WTC11 (cell line): ENCODE results near the gene NRDC. TPM values are rescaled to one million over a fixed set of nuclear protein-coding genes. Genes with fewer than 3 reads are reported as not detected.

ENCODE experiments used
- ATAC-seq: fragments of 200-7000 bp; cut with Tn5 transposase; 2 replicates; pipeline ENCODE4 v1.10.0; 2021; ENCODE audit warnings: mild to moderate bottlenecking, moderate library complexity
- Bru-seq: library from RNA; stranded (reverse); fragments of 400-500 nt; gene quantifications from one replicate; lab custom pipeline; 2021; lab: Mats Ljungman, UMichigan
- CTCF ChIA-PET: fragments of 300-600 bp; sonication (Branson Sonifier 250); formaldehyde crosslinking; loops from one replicate; lab custom pipeline; 2021; ENCODE audit warnings: antibody characterized with exemption; lab: Charles Lee
- POLR2A ChIA-PET: fragments of 350-600 bp; sonication (Branson Sonifier 250); formaldehyde crosslinking; loops from one replicate; lab custom pipeline; 2021; ENCODE audit warnings: antibody characterized with exemption; lab: Charles Lee
- DNase-seq: peaks from one replicate; pipeline ENCODE4 v3.0.0; 2021; ENCODE audit warnings: low spot score
- H3K27ac Mint-ChIP-seq: 2 replicates; pipeline ENCODE4 v1.8.0; 2021; ENCODE audit warnings: mixed read lengths
- H3K27me3 Mint-ChIP-seq: 2 replicates; pipeline ENCODE4 v1.8.0; 2021; ENCODE audit warnings: low read depth, mild to moderate bottlenecking, moderate library complexity, mixed read lengths
- H3K36me3 Mint-ChIP-seq: 2 replicates; pipeline ENCODE4 v1.8.0; 2021; ENCODE audit warnings: mixed read lengths
- H3K4me1 Mint-ChIP-seq: 2 replicates; pipeline ENCODE4 v1.8.0; 2022; ENCODE audit warnings: mixed read lengths
- H3K4me3 Mint-ChIP-seq: 2 replicates; pipeline ENCODE4 v1.8.0; 2021; ENCODE audit warnings: mild to moderate bottlenecking, moderate library complexity, mixed read lengths
- H3K9me3 Mint-ChIP-seq: 2 replicates; pipeline ENCODE4 v1.8.0; 2021; ENCODE audit warnings: mixed read lengths
- AFF4 ChIP-seq: sonication (generic); formaldehyde crosslinking; IDR thresholded peaks from 2 replicates; pipeline ENCODE4 v1.8.1; 2023; ENCODE audit warnings: mild to moderate bottlenecking, missing genetic modification reagents, borderline replicate concordance
- CREM ChIP-seq: sonication (generic); formaldehyde crosslinking; IDR thresholded peaks from 2 replicates; pipeline ENCODE4 v1.8.1; 2022; ENCODE audit warnings: mild to moderate bottlenecking, missing genetic modification reagents, moderate library complexity
- E2F1 ChIP-seq: sonication (generic); formaldehyde crosslinking; IDR thresholded peaks from 2 replicates; pipeline ENCODE4 v1.8.0; 2022; ENCODE audit warnings: mild to moderate bottlenecking, missing genetic modification reagents
- E2F5 ChIP-seq: sonication (generic); formaldehyde crosslinking; IDR thresholded peaks from 2 replicates; pipeline ENCODE4 v1.8.1; 2022; ENCODE audit warnings: mild to moderate bottlenecking, moderate library complexity, missing genetic modification reagents
- FOXK1 ChIP-seq: sonication (generic); formaldehyde crosslinking; IDR thresholded peaks from 2 replicates; pipeline ENCODE4 v1.8.0; 2022; ENCODE audit warnings: mild to moderate bottlenecking, moderate library complexity, missing genetic modification reagents
- FOXP1 ChIP-seq: sonication (generic); formaldehyde crosslinking; IDR thresholded peaks from 2 replicates; pipeline ENCODE4 v1.8.0; 2022; ENCODE audit warnings: missing genetic modification reagents, mild to moderate bottlenecking, moderate library complexity, borderline replicate concordance
- JUN ChIP-seq: sonication (generic); formaldehyde crosslinking; IDR thresholded peaks from 2 replicates; pipeline ENCODE4 v1.8.0; 2023; ENCODE audit warnings: mild to moderate bottlenecking, missing genetic modification reagents
- MAX ChIP-seq: sonication (generic); formaldehyde crosslinking; IDR thresholded peaks from 2 replicates; pipeline ENCODE4 v1.8.0; 2022; ENCODE audit warnings: mild to moderate bottlenecking, missing genetic modification reagents
- NFYB ChIP-seq: sonication (generic); formaldehyde crosslinking; conservative IDR thresholded peaks from 2 replicates; pipeline ENCODE4 v1.8.0; 2022; ENCODE audit warnings: low read depth, missing genetic modification reagents
- PRDM15 ChIP-seq: sonication (generic); formaldehyde crosslinking; IDR thresholded peaks from 2 replicates; pipeline ENCODE4 v1.8.0; 2022; ENCODE audit warnings: missing genetic modification reagents
- SMAD3 ChIP-seq: sonication (generic); formaldehyde crosslinking; IDR thresholded peaks from 2 replicates; pipeline ENCODE4 v1.8.0; 2022; ENCODE audit warnings: missing genetic modification reagents, mild to moderate bottlenecking, borderline replicate concordance
- SP1 ChIP-seq: sonication (generic); formaldehyde crosslinking; conservative IDR thresholded peaks from 2 replicates; pipeline ENCODE4 v1.8.1; 2022; ENCODE audit warnings: missing genetic modification reagents
- USF1 ChIP-seq: sonication (generic); formaldehyde crosslinking; IDR thresholded peaks from 2 replicates; pipeline ENCODE4 v1.8.0; 2022; ENCODE audit warnings: mild to moderate bottlenecking, missing genetic modification reagents
- USF2 ChIP-seq: sonication (generic); formaldehyde crosslinking; IDR thresholded peaks from 2 replicates; pipeline ENCODE4 v1.8.1; 2023; ENCODE audit warnings: mild to moderate bottlenecking, missing genetic modification reagents, moderate library complexity
- ZBTB21 ChIP-seq: sonication (generic); formaldehyde crosslinking; IDR thresholded peaks from 2 replicates; pipeline ENCODE4 v1.8.1; 2023; ENCODE audit warnings: mild to moderate bottlenecking, missing genetic modification reagents, borderline replicate concordance
- ZNF281 ChIP-seq: sonication (generic); formaldehyde crosslinking; IDR thresholded peaks from 2 replicates; pipeline ENCODE4 v1.8.0; 2023; ENCODE audit warnings: mild to moderate bottlenecking, missing genetic modification reagents
- long read RNA-seq, 3 experiments: library from RNA in 1 of 3; library from capped mRNA in 1 of 3; library from polyadenylated mRNA in 1 of 3; unstranded in 2 of 3; stranded (forward) in 1 of 3; transcript quantifications; one replicate each; pipeline ENCODE4 v2.0.0, GENCODE V29; 2021
- total RNA-seq: library from RNA; stranded (reverse); gene quantifications from 3 replicates; pipeline ENCODE4 v1.2.3, GENCODE V29; 2021

The NRDC gene
- 172 to 201 TPM (median 179 TPM) in 3 replicates for total RNA-seq
- Bru-seq, nascent RNA, result percentile 87 among the genes with signal in this experiment
- long read RNA-seq, experiment 1, transcript NRDC-202 (33 exons, 3,895 nt), result minor isoform, 60 of 842 reads
- long read RNA-seq, experiment 1, transcript NRDC-201 (31 exons, 3,691 nt), result major isoform, 507 of 842 reads
- long read RNA-seq, experiment 1, transcript NRDC-211 (2 exons, 1,020 nt), result minor isoform, 18 of 842 reads
- long read RNA-seq, experiment 1, partial matches to known transcripts, result 82 of 842 reads
- long read RNA-seq, experiment 1, other reads (novel, unspliced or antisense), result 173 of 842 reads
- long read RNA-seq, experiment 2, transcript NRDC-204 (2 exons, 472 nt), result major isoform, 5 of 188 reads
- long read RNA-seq, experiment 2, partial matches to known transcripts, result 60 of 188 reads
- long read RNA-seq, experiment 2, other reads (novel, unspliced or antisense), result 121 of 188 reads
- long read RNA-seq, experiment 3, transcript NRDC-201 (31 exons, 3,691 nt), result major isoform, 55 of 119 reads
- long read RNA-seq, experiment 3, transcript NRDC-202 (33 exons, 3,895 nt), result minor isoform, 6 of 119 reads
- long read RNA-seq, experiment 3, transcript NRDC-211 (2 exons, 1,020 nt), result minor isoform, 21 of 119 reads
- long read RNA-seq, experiment 3, partial matches to known transcripts, result 14 of 119 reads
- long read RNA-seq, experiment 3, other reads (novel, unspliced or antisense), result 23 of 119 reads

- H3K36me3 Mint-ChIP-seq, result peaks cover 3% of the 10 kb centered on the region
- no peak within 1 kb of the TSS for H3K27ac Mint-ChIP-seq
- peaks cover 17% of the 10 kb centered on the region for H3K27me3 Mint-ChIP-seq
- ATAC-seq (peak; percentile 93), DNase-seq (peak; percentile 99)
- peaks cover 17% of the 10 kb centered on the region for H3K4me1 Mint-ChIP-seq
- no peaks in the 10 kb centered on the region for H3K9me3 Mint-ChIP-seq
- ChIA-PET POLR2A (interaction anchor here (0.8 to 1.0 kb wide), 2 partner anchors 176 to 177 kb away, joined by 4 to 5 read pairs; partner anchors contain the start of genes BTF3L4 and TXNDC12), CTCF (interaction anchor here (0.6 to 0.8 kb wide), 2 partner anchors 18 to 110 kb away, joined by 3 to 4 read pairs; no protein-coding TSS in a partner anchor)
- H3K4me3 Mint-ChIP-seq, result no peak within 1 kb of the TSS
- 0 out of 2 replicates have a peak, but pooled peaks have one; percentile 43 for TF ChIP-seq SMAD3 (CRISPR knock-in tag)
- no peak for TF ChIP-seq AFF4 (CRISPR knock-in tag)
- peak; percentile 25; the same call in 1 of the 2 replicates for TF ChIP-seq MAX (CRISPR knock-in tag)
- peak; percentile 28; the same call in 1 of the 2 replicates for TF ChIP-seq FOXK1 (CRISPR knock-in tag)
- TF ChIP-seq USF2 (CRISPR knock-in tag), result peak; percentile 94
- TF ChIP-seq E2F1 (CRISPR knock-in tag), result no peak
- no peak for TF ChIP-seq PRDM15 (CRISPR knock-in tag)
- peak; percentile 63; the same call in 1 of the 2 replicates for TF ChIP-seq FOXP1 (CRISPR knock-in tag)
- TF ChIP-seq ZBTB21 (CRISPR knock-in tag), result no peak
- TF ChIP-seq JUN (CRISPR knock-in tag), result no peak
- TF ChIP-seq USF1 (CRISPR knock-in tag), result peak; percentile 91
- peak; percentile 86 for TF ChIP-seq NFYB (CRISPR knock-in tag)
- TF ChIP-seq E2F5 (CRISPR knock-in tag), result peak; percentile 22; the same call in 1 of the 2 replicates
- TF ChIP-seq SP1 (CRISPR knock-in tag), result peak; percentile 83
- TF ChIP-seq CREM (CRISPR knock-in tag), result peak; percentile 90
- peak; percentile 90 for TF ChIP-seq ZNF281 (CRISPR knock-in tag)
These were observed at the start of gene NRDC for GRCh38 chr1:51878616-51879336. TSS of gene NRDC (minus strand) at chr1:51878727. CDS start at chr1:51878615, 112 bp downstream.
